NB4 (cell line): ENCODE measurements around the gene SIRPB1.

ENCODE experiments used
- CTCF ChIP-seq: IDR thresholded peaks from one replicate; pipeline ENCODE4 v1.5.1; 2012; ENCODE audit warnings: low read depth, low read length
- MAX ChIP-seq: IDR thresholded peaks from 2 replicates; pipeline ENCODE4 v1.6.1; 2011; ENCODE audit warnings: low read depth, low read length
- MYC ChIP-seq: IDR thresholded peaks from 2 replicates; pipeline ENCODE4 v1.6.1; 2011; ENCODE audit warnings: low read depth, low read length
- POLR2A ChIP-seq: IDR thresholded peaks from 2 replicates; pipeline ENCODE4 v1.6.1; 2011; ENCODE audit warnings: mild to moderate bottlenecking; ENCODE audit not compliant: insufficient read length; ENCODE audit errors: extremely low read depth

GRCh38 chr20:1669304-1669703 is 49.5 kb upstream of the SIRPB1 start:
- TF ChIP-seq MYC (no peak), CTCF (no peak), POLR2A (no peak), MAX (no peak)
